ENCODE measurements around the gene PHTF2.

PHTF2 gene

GRCh38 chr7:77899516-77899915 is 100.9 kb downstream of the PHTF2 start:
- Histone ChIP-seq H3K27me3 (replicated peaks; ENCODE audit: control insufficient read depth, insufficient read depth, low read length) (no peaks in the 10 kb centered on the region), H3K36me3 (ENCODE audit: control insufficient read depth, insufficient read depth, low read length) (no peaks in the 10 kb centered on the region), H3K4me3 (replicated peaks; ENCODE audit: low read depth, low read length) (no peak overlapping the region)
- no peak for DNase-seq (ENCODE audit: extremely low read depth, insufficient read length)
- no peak for TF ChIP-seq CTCF (IDR thresholded peaks at IDR 0.05; ENCODE audit: insufficient read depth, low read length, poor library complexity, severe bottlenecking)

DNA sequence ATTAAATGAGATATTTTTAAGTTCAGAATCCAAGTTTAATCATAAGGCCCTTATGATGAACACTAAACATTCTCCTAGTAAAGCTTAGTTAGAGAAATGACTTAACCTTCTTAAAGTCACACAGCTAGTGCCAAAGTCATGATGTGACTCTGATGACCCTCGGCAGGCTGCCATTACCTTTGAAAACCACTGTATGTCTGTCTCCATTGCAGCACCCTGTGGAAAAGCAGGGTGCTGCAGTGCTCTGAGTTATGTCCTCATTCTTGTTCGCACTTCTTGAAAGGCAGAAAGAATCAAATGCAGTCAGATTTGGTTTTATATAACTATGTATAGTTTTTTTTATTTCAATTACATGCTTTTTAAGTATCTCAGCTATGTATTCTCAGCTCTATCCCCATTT is 105.0 kb downstream of the PHTF2 start:
- no peak overlapping the region for H3K4me3 ChIP-seq (replicated peaks; ENCODE audit: low read depth, low read length)
- DNase-seq (ENCODE audit: extremely low read depth, insufficient read length), result no peak
- no peaks in the 10 kb centered on the region for H3K27me3 ChIP-seq (replicated peaks; ENCODE audit: control insufficient read depth, insufficient read depth, low read length)
- H3K36me3 ChIP-seq (ENCODE audit: control insufficient read depth, insufficient read depth, low read length), result no peaks in the 10 kb centered on the region
- peak; percentile 54 for TF ChIP-seq CTCF (IDR thresholded peaks at IDR 0.05; ENCODE audit: insufficient read depth, low read length, poor library complexity, severe bottlenecking)

DNA sequence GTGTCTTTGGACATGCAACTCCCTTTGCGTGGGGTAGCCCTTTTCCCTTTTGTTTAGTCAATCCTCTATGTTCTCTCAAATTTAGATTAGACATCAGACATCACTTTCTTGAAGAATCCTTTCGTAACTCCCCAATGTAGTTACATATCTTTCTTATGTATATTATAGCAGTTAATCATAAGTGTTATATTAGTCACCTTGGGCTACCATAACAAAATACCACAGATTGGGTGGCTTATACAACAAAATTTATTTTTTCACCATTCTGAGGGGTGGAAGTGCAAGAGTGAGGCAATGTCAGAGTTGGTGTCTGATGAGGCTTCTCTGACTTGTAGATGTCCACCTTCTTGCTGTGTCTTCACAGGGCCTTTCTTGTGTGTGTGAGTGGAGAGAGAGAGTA is 105.7 kb downstream of the PHTF2 start:
- no peak for TF ChIP-seq CTCF (IDR thresholded peaks at IDR 0.05; ENCODE audit: insufficient read depth, low read length, poor library complexity, severe bottlenecking)
- no peak for DNase-seq (ENCODE audit: extremely low read depth, insufficient read length)

GRCh38 chr7:77907281-77907680 is 108.7 kb downstream of the PHTF2 start:
- no peaks in the 10 kb centered on the region for H3K27me3 ChIP-seq (replicated peaks; ENCODE audit: control insufficient read depth, insufficient read depth, low read length)
- no peaks in the 10 kb centered on the region; the same call in 1 of the 2 replicates for H3K36me3 ChIP-seq (ENCODE audit: control insufficient read depth, insufficient read depth, low read length)
- H3K4me3 ChIP-seq (replicated peaks; ENCODE audit: low read depth, low read length), result no peak overlapping the region
- peak; percentile 6 for DNase-seq (ENCODE audit: extremely low read depth, insufficient read length)
- TF ChIP-seq CTCF (IDR thresholded peaks at IDR 0.05; ENCODE audit: insufficient read depth, low read length, poor library complexity, severe bottlenecking), result no peak

More for the DNA sequence above, 105.7 kb downstream of the PHTF2 start:
- no peaks in the 10 kb centered on the region for H3K27me3 ChIP-seq (replicated peaks; ENCODE audit: control insufficient read depth, insufficient read depth, low read length)
- no peak overlapping the region for H3K4me3 ChIP-seq (replicated peaks; ENCODE audit: low read depth, low read length)
- no peaks in the 10 kb centered on the region for H3K36me3 ChIP-seq (ENCODE audit: control insufficient read depth, insufficient read depth, low read length)

DNA sequence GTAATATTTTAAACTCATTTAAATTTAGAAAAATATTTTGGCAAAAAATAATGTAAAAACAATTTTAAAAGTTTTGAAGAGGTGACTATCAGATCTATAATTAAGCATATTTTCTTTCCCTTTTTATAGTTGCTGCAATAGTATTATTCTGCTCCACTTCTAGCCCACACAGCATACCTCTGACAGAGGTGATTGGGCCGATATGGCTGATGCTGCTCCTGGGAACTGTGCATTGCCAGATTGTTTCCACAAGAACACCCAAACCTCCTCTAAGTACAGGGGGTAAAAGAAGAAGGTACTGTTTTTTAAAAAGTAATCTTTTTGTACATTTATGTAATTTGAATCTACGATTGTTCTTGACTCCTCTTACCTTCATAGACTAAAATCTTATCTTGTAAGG is 110.1 kb downstream of the PHTF2 start:
- no peaks in the 10 kb centered on the region; the same call in 1 of the 2 replicates for H3K36me3 ChIP-seq (ENCODE audit: control insufficient read depth, insufficient read depth, low read length)
- no peak for TF ChIP-seq CTCF (IDR thresholded peaks at IDR 0.05; ENCODE audit: insufficient read depth, low read length, poor library complexity, severe bottlenecking)

DNA sequence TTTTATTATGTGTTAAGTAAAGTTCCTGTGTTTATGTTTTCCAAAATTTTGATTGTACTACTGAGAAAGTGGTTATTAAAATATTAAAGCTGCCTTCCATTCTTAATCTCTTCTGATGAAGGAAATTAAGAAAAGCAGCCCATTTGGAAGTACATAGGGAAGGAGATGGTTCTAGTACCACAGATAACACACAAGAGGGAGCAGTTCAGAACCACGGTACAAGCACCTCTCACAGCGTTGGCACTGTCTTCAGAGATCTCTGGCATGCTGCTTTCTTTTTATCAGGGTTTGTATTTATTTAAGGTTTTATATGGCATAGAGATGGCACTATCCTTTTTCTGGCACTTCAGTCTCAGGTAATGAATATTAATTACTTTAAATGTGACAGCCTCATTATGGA is 111.6 kb downstream of the PHTF2 start:
- TF ChIP-seq CTCF (IDR thresholded peaks at IDR 0.05; ENCODE audit: insufficient read depth, low read length, poor library complexity, severe bottlenecking), result no peak
- H3K36me3 ChIP-seq (ENCODE audit: control insufficient read depth, insufficient read depth, low read length), result no peaks in the 10 kb centered on the region; the same call in 1 of the 2 replicates
- DNase-seq (ENCODE audit: extremely low read depth, insufficient read length), result no peak
- no peak overlapping the region for H3K4me3 ChIP-seq (replicated peaks; ENCODE audit: low read depth, low read length)
- no peaks in the 10 kb centered on the region for H3K27me3 ChIP-seq (replicated peaks; ENCODE audit: control insufficient read depth, insufficient read depth, low read length)

More for the DNA sequence above, 110.1 kb downstream of the PHTF2 start:
- no peak overlapping the region for H3K4me3 ChIP-seq (replicated peaks; ENCODE audit: low read depth, low read length)
- DNase-seq (ENCODE audit: extremely low read depth, insufficient read length), result no peak
- no peaks in the 10 kb centered on the region for H3K27me3 ChIP-seq (replicated peaks; ENCODE audit: control insufficient read depth, insufficient read depth, low read length)
